ENCODE measurements around the gene ZNF385B. TPM values are rescaled to one million over a fixed set of nuclear protein-coding genes. Genes with fewer than 3 reads are reported as not detected.

The ZNF385B gene
- polyA plus RNA-seq, 1 donor (not counting 4 experiments of a cell fraction or from before 2014, with no cell fraction given): 0.17 TPM

GRCh38 chr2:179685146-179685545, 176.3 kb downstream of the ZNF385B start:
- H3K79me2 ChIP-seq (ENCODE audit: control insufficient read depth, insufficient read depth, low read length): no peaks in the 10 kb centered on the region
- no peak overlapping the region for H3K4me3 ChIP-seq (ENCODE audit: control insufficient read depth in 2 of 3, extremely low read depth in 1 of 3, insufficient read depth in 2 of 3, low read depth in 1 of 3, low read length in 3 of 3)
- no peaks in the 10 kb centered on the region for H3K9me3 ChIP-seq (ENCODE audit: control insufficient read depth, low read depth, low read length)
- no peak overlapping the region for H3K4me2 ChIP-seq (ENCODE audit: control insufficient read depth, extremely low read depth, insufficient read depth, low read depth, low read length)
- no peaks in the 10 kb centered on the region for H3K27me3 ChIP-seq (ENCODE audit: control insufficient read depth, extremely low read depth, insufficient read depth, low read length)
- no peak for DNase-seq (ENCODE audit: low read depth, low spot score)
- H2AFZ ChIP-seq (ENCODE audit: control insufficient read depth, low read length): no peak overlapping the region
- H3K9me1 ChIP-seq (ENCODE audit: control insufficient read depth, extremely low read depth, insufficient read depth, low read length): no peaks in the 10 kb centered on the region
- H3K27ac ChIP-seq (ENCODE audit: control insufficient read depth, insufficient read depth, low read length): no peak overlapping the region
- TF ChIP-seq CTCF (optimal IDR thresholded peaks at IDR 0.05 in 1 of 3, IDR thresholded peaks at IDR 0.05 in 1 of 3, conservative IDR thresholded peaks at IDR 0.05 in 1 of 3; ENCODE audit: extremely low read depth in 1 of 3, insufficient read depth in 2 of 3, low read length in 3 of 3): no peak
- no peaks in the 10 kb centered on the region for H3K4me1 ChIP-seq (ENCODE audit: control insufficient read depth, extremely low read depth, insufficient read depth, low read length)
- dilution Hi-C loops (cut with MboI; ENCODE audit: extremely low pct_ligation_motif_present, low sequenced_read_pairs): no loop called here
- no peaks in the 10 kb centered on the region for H4K20me1 ChIP-seq (ENCODE audit: control insufficient read depth, extremely low read depth, insufficient read depth, low read length)
- no peaks in the 10 kb centered on the region for H3K36me3 ChIP-seq (ENCODE audit: control insufficient read depth in 2 of 2, extremely low read depth in 1 of 2, insufficient read depth in 2 of 2, low read length in 2 of 2)
- H3K9ac ChIP-seq (ENCODE audit: control insufficient read depth, extremely low read depth, insufficient read depth, low read length): no peak overlapping the region
- no peak for FAIRE-seq

- H3K9me3 ChIP-seq (ENCODE audit: control insufficient read depth, low read depth, low read length): no peaks in the 10 kb centered on the region
- TF ChIP-seq EZH2 (IDR thresholded peaks at IDR 0.05; ENCODE audit: low read length): no peak
- TF ChIP-seq CTCF (optimal IDR thresholded peaks at IDR 0.05 in 1 of 3, IDR thresholded peaks at IDR 0.05 in 1 of 3, conservative IDR thresholded peaks at IDR 0.05 in 1 of 3; ENCODE audit: extremely low read depth in 1 of 3, insufficient read depth in 2 of 3, low read length in 3 of 3): no peak
- no peak overlapping the region for H3K9ac ChIP-seq (ENCODE audit: control insufficient read depth, extremely low read depth, insufficient read depth, low read length)
- H2AFZ ChIP-seq (ENCODE audit: control insufficient read depth, low read length): no peak overlapping the region
- dilution Hi-C loops (cut with MboI; ENCODE audit: extremely low pct_ligation_motif_present, low sequenced_read_pairs): no loop called here
- no peaks in the 10 kb centered on the region for H3K36me3 ChIP-seq (ENCODE audit: control insufficient read depth in 2 of 2, extremely low read depth in 1 of 2, insufficient read depth in 2 of 2, low read length in 2 of 2)
- no peaks in the 10 kb centered on the region for H3K4me1 ChIP-seq (ENCODE audit: control insufficient read depth, extremely low read depth, insufficient read depth, low read length)
- no peaks in the 10 kb centered on the region for H3K79me2 ChIP-seq (ENCODE audit: control insufficient read depth, insufficient read depth, low read length)
- H3K9me1 ChIP-seq (ENCODE audit: control insufficient read depth, extremely low read depth, insufficient read depth, low read length): no peaks in the 10 kb centered on the region
- H4K20me1 ChIP-seq (ENCODE audit: control insufficient read depth, extremely low read depth, insufficient read depth, low read length): no peaks in the 10 kb centered on the region
- DNase-seq (ENCODE audit: low read depth, low spot score): no peak
- H3K27me3 ChIP-seq (ENCODE audit: control insufficient read depth, extremely low read depth, insufficient read depth, low read length): no peaks in the 10 kb centered on the region
- no peak overlapping the region for H3K4me2 ChIP-seq (ENCODE audit: control insufficient read depth, extremely low read depth, insufficient read depth, low read depth, low read length)
- H3K4me3 ChIP-seq (ENCODE audit: control insufficient read depth in 2 of 3, extremely low read depth in 1 of 3, insufficient read depth in 2 of 3, low read depth in 1 of 3, low read length in 3 of 3): no peak overlapping the region
- FAIRE-seq: no peak
- no peak overlapping the region for H3K27ac ChIP-seq (ENCODE audit: control insufficient read depth, insufficient read depth, low read length)
These were observed 178.7 kb downstream of the ZNF385B start for GRCh38 chr2:179682756-179683155.
